H1 (cell line): ENCODE measurements around the gene COQ7. TPM values are rescaled to one million over a fixed set of nuclear protein-coding genes. Genes with fewer than 3 reads are reported as not detected.

Source experiments
- CTCF ChIA-PET: fragments of 300-600 bp; sonication (Branson Sonifier 250); formaldehyde crosslinking; loops from one replicate; lab custom pipeline; 2021; ENCODE audit not compliant: partially characterized antibody; lab: Charles Lee
- POLR2A ChIA-PET: fragments of 300-600 bp; sonication (Branson Sonifier 250); formaldehyde crosslinking; loops from one replicate; lab custom pipeline; 2021; ENCODE audit warnings: inconsistent platforms; ENCODE audit not compliant: partially characterized antibody; lab: Charles Lee
- DNase-seq, 2 experiments: peaks; one replicate each; pipeline versions ENCODE4 v3.0.0 to v3.0.0-alpha.2; 2010 to 2022; ENCODE audit warnings: low spot score in 2 of 2, low read depth in 1 of 2, mixed read lengths in 1 of 2
- FAIRE-seq: peaks from 2 replicates; lab custom pipeline; 2011; peaks lifted over from hg19 to GRCh38; lab: Jason Lieb, UNC
- H2AFZ ChIP-seq: 2 replicates; pipeline ENCODE4 v1.8.1; 2012; ENCODE audit warnings: low read length, inconsistent platforms
- H2AK5ac ChIP-seq: 2 replicates; pipeline ENCODE4 v1.6.1; 2013; ENCODE audit warnings: low read depth, low read length
- H2BK120ac ChIP-seq: replicated peaks from 2 replicates; pipeline ENCODE3; 2013; ENCODE audit warnings: low read depth, low read length, inconsistent platforms
- H2BK12ac ChIP-seq: 2 replicates; pipeline ENCODE4 v1.6.1; 2013; ENCODE audit warnings: low read depth, low read length
- H2BK15ac ChIP-seq: 2 replicates; pipeline ENCODE4 v1.6.1; 2013; ENCODE audit warnings: low read length
- H2BK20ac ChIP-seq: 2 replicates; pipeline ENCODE4 v1.6.1; 2013; ENCODE audit warnings: low read length
- H2BK5ac ChIP-seq: 2 replicates; pipeline ENCODE4 v1.6.1; 2013; ENCODE audit warnings: low read depth, low read length
- H3K14ac ChIP-seq: 2 replicates; pipeline ENCODE4 v1.6.1; 2013; ENCODE audit warnings: inconsistent platforms; ENCODE audit not compliant: insufficient read length
- H3K18ac ChIP-seq: 2 replicates; pipeline ENCODE4 v1.6.1; 2013; ENCODE audit warnings: low read length; ENCODE audit errors: extremely low read depth
- H3K23ac ChIP-seq: 2 replicates; pipeline ENCODE4 v1.6.1; 2013; ENCODE audit warnings: inconsistent platforms; ENCODE audit not compliant: insufficient read length
- H3K23me2 ChIP-seq: 2 replicates; pipeline ENCODE4 v1.6.1; 2013; ENCODE audit warnings: low read depth, low read length
- H3K27ac ChIP-seq: 2 replicates; pipeline ENCODE4 v1.6.1; 2011; ENCODE audit warnings: low read depth, low read length, inconsistent platforms
- H3K27me3 ChIP-seq, 4 experiments: replicated peaks in 1 of 4; 1 replicate in 1 of 4; 2 replicates in 3 of 4; pipeline versions ENCODE4 v1.6.1 to v1.8.1; 2011 to 2013; ENCODE audit warnings: low read length in 3 of 4, mild to moderate bottlenecking in 3 of 4, inconsistent platforms in 2 of 4, mixed read lengths in 2 of 4, moderate library complexity in 1 of 4; ENCODE audit not compliant: control insufficient read depth in 3 of 4, insufficient read depth in 3 of 4; ENCODE audit errors: extremely low read depth in 1 of 4
- H3K36me3 ChIP-seq, 4 experiments: 2 replicates each; pipeline versions ENCODE4 v1.6.1 to v1.8.1; 2011 to 2013; ENCODE audit warnings: mild to moderate bottlenecking in 4 of 4, low read length in 3 of 4, moderate library complexity in 2 of 4, control low read depth in 1 of 4, inconsistent platforms in 1 of 4; ENCODE audit not compliant: insufficient read depth in 4 of 4, control insufficient read depth in 2 of 4
- H3K4ac ChIP-seq: replicated peaks from 2 replicates; pipeline ENCODE3; 2013; ENCODE audit warnings: low read length, low read depth, mixed read lengths, inconsistent platforms; ENCODE audit not compliant: insufficient read length
- H3K4me1 ChIP-seq, 4 experiments: replicated peaks in 1 of 4; 1 replicate in 1 of 4; 2 replicates in 3 of 4; pipeline versions ENCODE4 v1.6.1 to v1.8.1; 2011 to 2013; ENCODE audit warnings: low read length in 3 of 4, inconsistent platforms in 2 of 4, mixed read lengths in 1 of 4; ENCODE audit not compliant: insufficient read depth in 4 of 4, control insufficient read depth in 3 of 4
- H3K4me2 ChIP-seq, 2 experiments: 2 replicates each; pipeline versions ENCODE4 v1.6.1 to v1.8.1; 2011 to 2013; ENCODE audit warnings: low read depth in 2 of 2, low read length in 2 of 2, control low read depth in 1 of 2, inconsistent platforms in 1 of 2, mild to moderate bottlenecking in 1 of 2; ENCODE audit not compliant: insufficient read depth in 1 of 2
- H3K4me3 ChIP-seq, 4 experiments: fragments of 200-600, 300-600 bp in 1 of 4; sonication (generic), shearing (Covaris generic), sonication (Bioruptor Twin) in 1 of 4; 2 replicates each; pipeline versions ENCODE4 v1.5.1 to v1.8.1; 2011 to 2016; ENCODE audit warnings: low read length in 4 of 4, low read depth in 3 of 4, control low read depth in 2 of 4, inconsistent platforms in 2 of 4, mild to moderate bottlenecking in 2 of 4, mixed read lengths in 1 of 4, moderate library complexity in 1 of 4; ENCODE audit not compliant: insufficient read depth in 2 of 4; ENCODE audit errors: extremely low read depth in 1 of 4
- H3K56ac ChIP-seq: replicated peaks from 2 replicates; pipeline ENCODE3; 2013; ENCODE audit warnings: low read depth, mild to moderate bottlenecking, mixed read lengths, low read length, inconsistent platforms; ENCODE audit not compliant: insufficient read length
- H3K79me1 ChIP-seq: 2 replicates; pipeline ENCODE4 v1.6.1; 2013; ENCODE audit warnings: low read depth, low read length, control low read depth
- H3K79me2 ChIP-seq, 2 experiments: 2 replicates each; pipeline versions ENCODE4 v1.6.1 to v1.8.1; 2012 to 2013; ENCODE audit warnings: low read length in 2 of 2, mild to moderate bottlenecking in 2 of 2, inconsistent platforms in 1 of 2; ENCODE audit not compliant: insufficient read depth in 2 of 2, control insufficient read depth in 1 of 2
- H3K9ac ChIP-seq, 4 experiments: replicated peaks in 1 of 4; 1 replicate in 1 of 4; 2 replicates in 3 of 4; pipeline versions ENCODE4 v1.6.1 to v1.8.1; 2011 to 2013; ENCODE audit warnings: low read depth in 3 of 4, low read length in 3 of 4, control low read depth in 2 of 4, mild to moderate bottlenecking in 2 of 4, moderate library complexity in 2 of 4, inconsistent platforms in 1 of 4; ENCODE audit errors: extremely low read depth in 1 of 4
- H3K9me3 ChIP-seq, 2 experiments: 2 replicates each; pipeline versions ENCODE4 v1.6.1 to v1.8.1; 2012 to 2013; ENCODE audit warnings: mild to moderate bottlenecking in 2 of 2, moderate library complexity in 2 of 2, control low read depth in 1 of 2, inconsistent platforms in 1 of 2, low read depth in 1 of 2, low read length in 1 of 2, mixed read lengths in 1 of 2; ENCODE audit not compliant: insufficient read depth in 2 of 2
- H4K20me1 ChIP-seq, 2 experiments: replicated peaks in 1 of 2; 2 replicates each; pipeline versions ENCODE3 to v1.8.1; 2011 to 2013; ENCODE audit warnings: inconsistent platforms in 2 of 2, low read length in 2 of 2, mild to moderate bottlenecking in 1 of 2; ENCODE audit not compliant: insufficient read depth in 2 of 2, control insufficient read depth in 1 of 2
- H4K5ac ChIP-seq: 2 replicates; pipeline ENCODE4 v1.6.1; 2013; ENCODE audit warnings: low read length, low read depth, mixed read lengths, inconsistent platforms; ENCODE audit not compliant: insufficient read length
- H4K8ac ChIP-seq: 2 replicates; pipeline ENCODE4 v1.8.0; 2013; ENCODE audit warnings: mild to moderate bottlenecking, moderate library complexity, low read length, inconsistent platforms; ENCODE audit not compliant: insufficient read depth; ENCODE audit errors: extremely low read depth
- H4K91ac ChIP-seq: replicated peaks from 2 replicates; pipeline ENCODE3; 2013; ENCODE audit warnings: low read length, mixed read lengths, inconsistent platforms; ENCODE audit not compliant: insufficient read length
- ATF3 ChIP-seq: IDR thresholded peaks from 2 replicates; pipeline ENCODE4 v1.6.1; 2011; ENCODE audit warnings: low read depth, mild to moderate bottlenecking, low read length; ENCODE audit not compliant: insufficient read depth
- BRCA1 ChIP-seq: IDR thresholded peaks from 2 replicates; pipeline ENCODE4 v1.6.1; 2012; ENCODE audit warnings: low read depth, low read length, improper control_type of control experiment
- CEBPB ChIP-seq: IDR thresholded peaks from 2 replicates; pipeline ENCODE4 v1.6.1; 2012; ENCODE audit warnings: low read depth, low read length
- EP300 ChIP-seq, 2 experiments: IDR thresholded peaks; 1 replicate in 1 of 2; 2 replicates in 1 of 2; pipeline ENCODE4 v1.6.1; 2011 to 2012; ENCODE audit warnings: low read depth in 2 of 2, low read length in 2 of 2, mild to moderate bottlenecking in 2 of 2, borderline replicate concordance in 1 of 2, inconsistent platforms in 1 of 2, moderate library complexity in 1 of 2
- HDAC6 ChIP-seq: IDR thresholded peaks from one replicate; pipeline ENCODE4 v1.7.1; 2012; ENCODE audit warnings: low read depth, mild to moderate bottlenecking, inconsistent platforms, low read length, moderate library complexity
- MAFK ChIP-seq: IDR thresholded peaks from 2 replicates; pipeline ENCODE4 v1.6.1; 2012; ENCODE audit warnings: low read depth, mild to moderate bottlenecking, improper control_type of control experiment, low read length
- RBBP5 ChIP-seq: IDR thresholded peaks from 2 replicates; pipeline ENCODE4 v1.7.1; 2012; ENCODE audit warnings: low read depth, mild to moderate bottlenecking, inconsistent platforms, low read length, moderate library complexity, borderline replicate concordance
- RNF2 ChIP-seq: fragments of 200-900, 300-1000 bp; sonication (generic); IDR thresholded peaks from 2 replicates; pipeline ENCODE4 v1.7.1; 2016; ENCODE audit warnings: borderline replicate concordance, low read depth, mild to moderate bottlenecking, antibody characterized with exemption, low read length; ENCODE audit not compliant: poor library complexity, severe bottlenecking; ENCODE audit errors: missing control alignments
- TCF12 ChIP-seq: IDR thresholded peaks from 2 replicates; pipeline ENCODE4 v1.6.1; 2011; ENCODE audit warnings: low read depth, mild to moderate bottlenecking, low read length
- WGBS, 2 experiments: shearing (Covaris generic) in 1 of 2; methylation state at CpG; one replicate each; pipeline versions ENCODE4 v1.1.6 to v1.1.7; 2013 to 2015; ENCODE audit warnings: low lambda C conversion rate in 2 of 2, mixed read lengths in 2 of 2, inconsistent platforms in 1 of 2, low coverage in 1 of 2, missing lambda C conversion rate in 1 of 2; ENCODE audit not compliant: insufficient replicate concordance in 2 of 2, insufficient coverage in 1 of 2, insufficient read length in 1 of 2; ENCODE audit errors: extremely low coverage in 1 of 2, missing lambda C conversion rate in 1 of 2; 5-methylcytosine and 5-hydroxymethylcytosine counted together
- polyA plus RNA-seq, 7 experiments: library from polyadenylated mRNA; depleted of rRNA in 3 of 7; stranded (reverse) in 5 of 7; unstranded in 2 of 7; fragments of >200 nt in 5 of 7; fragments of 200-250 nt in 2 of 7; gene quantifications; 1 replicate in 5 of 7; 2 replicates in 1 of 7; 4 replicates in 1 of 7; pipeline versions ENCODE4 v1.2.1 to v1.2.3, GENCODE V29; 2011 to 2013; ENCODE audit warnings: missing spikeins in 2 of 7, mixed read lengths in 2 of 7
- total RNA-seq: library from RNA; stranded (reverse); fragmentation: NEBNext Ultra II Directional; extraction: Animal tissue kit (Norgen Biotek cat#: 25700); gene quantifications from 2 replicates; pipeline ENCODE4 v1.2.1, GENCODE V29; 2021

Gene COQ7
- total and polyA plus RNA-seq, 2 of the 8 experiments (the other 6 are each of a cell fraction or from before 2014, with no cell fraction given): 7.1 to 15.2 TPM

GRCh38 chr16:19093631-19094541 is 26.5 kb downstream of the COQ7 start:
- no peak for DNase-seq
- 83% methylated on average over 14 of the region's 15 CpGs; no CpG with 5 or more reads in 1 of the 2 experiments for WGBS, 2 experiments
- TF ChIP-seq BRCA1 (no peak), ATF3 (no peak), MAFK (no peak), CEBPB (no peak), RNF2 (no peak), RBBP5 (no peak), EP300 (IDR thresholded peaks at IDR 0.05; ENCODE audit: borderline replicate concordance in 1 of 2, low read depth in 2 of 2, low read length in 2 of 2) (no peak), HDAC6 (no peak), TCF12 (no peak)

More at GRCh38 chr16:19093631-19094541, 26.5 kb downstream of the COQ7 start:
- Histone ChIP-seq H4K8ac (no peak overlapping the region), H3K79me2 (no peaks in the 10 kb centered on the region), H4K91ac (no peak overlapping the region), H3K9ac (no peak overlapping the region; a peak in 1 of 7 replicates), H3K4ac (no peak overlapping the region), H4K20me1 (no peaks in the 10 kb centered on the region), H2BK20ac (0 out of 2 replicates have a peak overlapping the region, but pooled peaks have one; percentile 34), H2BK120ac (no peak overlapping the region), H3K27ac (no peak overlapping the region), H2BK15ac (peak overlapping the region; percentile 46; the same call in 1 of the 2 replicates), H3K14ac (no peak overlapping the region), H2AK5ac (0 out of 2 replicates have a peak overlapping the region, but pooled peaks have one; percentile 53), H3K79me1 (no peaks in the 10 kb centered on the region), H3K23me2 (no peaks in the 10 kb centered on the region), H3K27me3 (no peaks in the 10 kb centered on the region; a peak in 1 of 7 replicates), H2AFZ (no peak overlapping the region), H3K18ac (no peak overlapping the region), H2BK5ac (no peak overlapping the region), H3K23ac (no peak overlapping the region), H3K4me1 (no peaks in the 10 kb centered on the region), H2BK12ac (0 out of 2 replicates have a peak overlapping the region, but pooled peaks have one; percentile 53), H3K56ac (no peak overlapping the region), H3K36me3 (no peaks in the 10 kb centered on the region), H3K9me3 (no peaks in the 10 kb centered on the region; a peak in 1 of 4 replicates), H3K4me3 (no peak overlapping the region), H3K4me2 (no peak overlapping the region), H4K5ac (no peak overlapping the region)
- POLR2A ChIA-PET: interaction anchor here (1.0 to 1.5 kb wide), 4 partner anchors 8 to 26 kb away, joined by 3 to 5 read pairs (median 4); no protein-coding TSS in a partner anchor
- no peak for FAIRE-seq
- CTCF ChIA-PET: interaction anchor here (0.6 to 2.5 kb wide), 20 partner anchors 8 to 409 kb away, joined by 3 to 27 read pairs (median 4); no protein-coding TSS in a partner anchor
